Activated CD8-positive, alpha-beta T cell treated with anti-CD3 and anti-CD28 coated beads for 36 hours (primary cell): ENCODE results near the gene LIM2. TPM values are rescaled to one million over a fixed set of nuclear protein-coding genes. Genes with fewer than 3 reads are reported as not detected.

Source experiments
- ATAC-seq: fragments of 200-7000 bp; cut with Tn5 transposase; one replicate; pipeline ENCODE4 v1.10.0; 2021; ENCODE audit warnings: mild to moderate bottlenecking, moderate library complexity
- CTCF ChIA-PET: fragments of 350-600 bp; sonication (Branson Sonifier 250); formaldehyde crosslinking; loops from one replicate; lab custom pipeline; 2021; ENCODE audit warnings: antibody characterized with exemption; lab: Charles Lee
- POLR2A ChIA-PET: fragments of 350-600 bp; sonication (Branson Sonifier 250); formaldehyde crosslinking; loops from one replicate; lab custom pipeline; 2021; ENCODE audit warnings: antibody characterized with exemption; lab: Charles Lee
- DNase-seq: peaks from one replicate; pipeline ENCODE4 v3.0.0-alpha.2; 2020
- H3K27ac Mint-ChIP-seq: one replicate; pipeline ENCODE4 v1.8.0; 2021; ENCODE audit warnings: mild to moderate bottlenecking, mixed read lengths
- H3K27me3 Mint-ChIP-seq: one replicate; pipeline ENCODE4 v1.8.0; 2021; ENCODE audit warnings: mixed read lengths
- H3K36me3 Mint-ChIP-seq: one replicate; pipeline ENCODE4 v1.8.0; 2021; ENCODE audit warnings: low read depth, mixed read lengths
- H3K4me1 Mint-ChIP-seq: one replicate; pipeline ENCODE4 v1.8.0; 2021; ENCODE audit warnings: low read depth, mixed read lengths
- H3K4me3 Mint-ChIP-seq: one replicate; pipeline ENCODE4 v1.8.0; 2021; ENCODE audit warnings: mild to moderate bottlenecking, moderate library complexity, mixed read lengths
- H3K9me3 Mint-ChIP-seq: one replicate; pipeline ENCODE4 v1.8.0; 2021; ENCODE audit warnings: mixed read lengths
- CTCF ChIP-seq: fragments of 200-600 bp; IDR thresholded peaks from one replicate; pipeline ENCODE4 v1.8.0; 2022; ENCODE audit warnings: antibody characterized with exemption, mild to moderate bottlenecking
- intact Hi-C: fragments of 100-400 bp; cut with micrococcal nuclease; formaldehyde crosslinking; loops from one replicate; pipeline ENCODE4 v1.10.0; 2022
- total RNA-seq, 2 experiments: library from RNA; stranded (reverse); gene quantifications; one replicate each; pipeline ENCODE4 v1.2.3, GENCODE V29; 2021

LIM2 gene
- total RNA-seq, 2 experiments from 2014 or later = 1.4 to 2.6 TPM

GRCh38 chr19:51377422-51377821 lies 10.4 kb downstream of the LIM2 start:
- Mint-ChIP-seq H3K9me3 (peaks cover 9% of the 10 kb centered on the region), H3K4me3 (no peak overlapping the region), H3K36me3 (peaks cover 12% of the 10 kb centered on the region), H3K4me1 (peaks cover 65% of the 10 kb centered on the region), H3K27ac (no peak overlapping the region), H3K27me3 (no peaks in the 10 kb centered on the region)
- no peak for ATAC-seq
- DNase-seq = no peak
- TF ChIP-seq CTCF = no peak
- POLR2A ChIA-PET = interaction anchor here (1.2 kb wide), 1 partner anchor 17 kb away, joined by 3 read pairs; no protein-coding TSS in a partner anchor
- CTCF ChIA-PET = no interaction called here
- intact Hi-C loops = no loop called here

DNA sequence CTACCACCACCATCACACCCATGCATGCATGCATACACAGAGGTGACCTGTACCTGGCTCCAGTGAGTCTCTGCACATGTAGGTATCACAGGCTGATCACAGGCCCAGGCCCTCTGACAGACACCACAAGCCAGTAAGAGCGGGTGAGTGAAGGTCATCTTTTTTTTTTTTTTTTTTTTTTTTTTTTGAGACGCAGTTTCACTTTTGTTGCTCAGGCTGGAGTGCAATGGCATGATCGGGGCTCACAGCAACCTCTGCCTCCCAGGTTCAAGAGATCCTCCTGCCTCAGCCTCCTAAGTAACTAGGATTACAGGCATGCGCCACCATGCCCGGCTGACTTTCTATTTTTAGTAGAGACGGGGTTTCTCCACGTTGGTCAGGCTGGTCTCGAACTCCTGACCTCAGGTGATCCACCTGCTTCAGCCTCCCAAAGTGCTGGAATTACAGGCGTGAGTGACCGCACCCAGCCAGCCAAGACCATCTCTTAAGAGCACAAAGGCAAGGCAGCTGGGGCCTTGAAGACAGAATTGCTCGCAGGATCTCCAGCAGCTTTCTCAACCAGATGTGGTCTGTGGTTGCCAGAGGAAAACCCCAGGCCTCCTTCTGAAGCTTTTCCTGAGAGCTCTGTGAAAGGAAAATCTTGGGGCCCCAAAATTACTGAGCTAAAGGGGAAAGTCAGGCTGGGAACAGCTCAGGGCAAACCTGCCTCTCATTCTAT lies 12.1 kb downstream of the LIM2 start:
- intact Hi-C loops = no loop called here
- Mint-ChIP-seq H3K27me3 (no peaks in the 10 kb centered on the region), H3K4me3 (peak overlapping the region; percentile 72), H3K36me3 (peaks cover 23% of the 10 kb centered on the region), H3K4me1 (peaks cover 65% of the 10 kb centered on the region), H3K27ac (peak overlapping the region; percentile 94), H3K9me3 (peaks cover 3% of the 10 kb centered on the region)
- ChIA-PET CTCF (interaction anchor here (1.4 kb wide), 1 partner anchor 23 kb away, joined by 3 read pairs; no protein-coding TSS in a partner anchor), POLR2A (interaction anchor here (1.1 kb wide), 1 partner anchor 20 kb away, joined by 3 read pairs; no protein-coding TSS in a partner anchor)
- no peak for TF ChIP-seq CTCF
- peak; percentile 77 for DNase-seq
- ATAC-seq = peak; percentile 12

DNA sequence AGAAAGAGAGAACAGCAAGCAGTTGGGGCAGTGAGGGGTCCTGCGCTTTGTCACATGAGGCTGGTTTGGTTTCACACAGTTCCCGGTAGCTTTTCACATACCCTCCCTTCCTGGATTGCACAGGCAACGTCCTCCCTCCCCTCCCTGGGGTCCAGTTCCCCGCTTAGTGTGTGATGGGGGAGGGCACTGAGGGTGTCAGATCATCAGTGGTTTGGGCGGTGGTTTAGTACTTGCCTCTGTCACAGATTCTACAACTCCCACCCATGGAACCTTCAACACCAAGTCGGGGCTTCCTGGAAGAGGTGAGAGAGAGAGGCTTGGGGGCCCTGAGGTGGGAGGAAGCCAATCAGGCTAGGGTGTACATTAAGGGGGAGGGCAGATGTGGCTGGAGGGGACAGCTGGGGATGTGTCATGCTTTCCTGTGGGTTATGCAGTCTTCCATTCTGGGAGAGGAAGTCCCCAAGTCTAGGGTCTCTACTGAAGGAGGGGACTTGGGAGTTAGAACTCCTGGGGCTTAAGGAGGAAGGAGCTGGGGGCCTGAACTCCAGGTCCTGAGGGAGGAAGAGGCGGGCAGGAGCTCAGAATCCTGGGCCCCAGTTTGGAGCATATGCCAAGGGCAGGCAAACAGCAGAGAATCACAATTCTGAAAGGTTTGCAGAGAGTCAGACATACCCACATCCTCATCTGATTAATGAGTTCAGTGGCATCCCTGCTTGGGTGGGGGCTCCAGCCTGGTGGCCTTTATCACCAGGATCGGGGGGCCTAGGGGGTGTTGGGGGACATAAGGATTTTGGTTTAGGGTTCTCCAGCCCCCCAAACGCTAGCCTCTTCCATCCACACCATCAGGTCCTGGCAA lies 14.9 kb downstream of the LIM2 start, which contains the start of gene NKG7:
Gene NKG7, minus strand, starts transcription at position 6 of the 856 bp plus-strand sequence. CDS start 119 bp downstream, outside the sequence.
- DNase-seq (peak; percentile 96), ATAC-seq (peak; percentile 83)
- no peak for TF ChIP-seq CTCF
- Mint-ChIP-seq H3K4me3 (peak within 1 kb of the TSS; percentile 98), H3K36me3 (peaks cover 37% of the 10 kb centered on the region), H3K9me3 (peaks cover 3% of the 10 kb centered on the region), H3K27me3 (no peaks in the 10 kb centered on the region), H3K27ac (peak within 1 kb of the TSS; percentile 94), H3K4me1 (peaks cover 62% of the 10 kb centered on the region)
- CTCF ChIA-PET = interaction anchor here (0.8 to 2.1 kb wide), 5 partner anchors 8 to 49 kb away, joined by 4 to 6 read pairs (median 5); no protein-coding TSS in a partner anchor
- POLR2A ChIA-PET = interaction anchor here (0.6 to 5.1 kb wide), 14 partner anchors 9 to 75 kb away, joined by 3 to 40 read pairs (median 4); partner anchors contain the start of genes C19orf84 and LIM2
- intact Hi-C loops = loop anchor here (2.0 kb wide), 1 partner anchor 68 kb away; no protein-coding TSS in a partner anchor

- Mint-ChIP-seq H3K27me3 (no peaks in the 10 kb centered on the region), H3K9me3 (peaks cover 3% of the 10 kb centered on the region), H3K4me3 (peak overlapping the region; percentile 98), H3K36me3 (peaks cover 38% of the 10 kb centered on the region), H3K4me1 (peaks cover 64% of the 10 kb centered on the region), H3K27ac (peak overlapping the region; percentile 94)
- DNase-seq (no peak), ATAC-seq (no peak)
- intact Hi-C loops = loop anchor here (2.0 kb wide), 1 partner anchor 69 kb away; no protein-coding TSS in a partner anchor
- no peak for TF ChIP-seq CTCF
- ChIA-PET POLR2A (interaction anchor here (0.6 to 5.1 kb wide), 10 partner anchors 9 to 76 kb away, joined by 3 to 40 read pairs (median 4); partner anchors contain the start of genes C19orf84 and LIM2), CTCF (interaction anchor here (0.5 to 2.1 kb wide), 6 partner anchors 9 to 691 kb away, joined by 3 to 6 read pairs (median 4); no protein-coding TSS in a partner anchor)
These were observed 15.6 kb downstream of the LIM2 start for GRCh38 chr19:51372021-51372648.
